Upper lobe of right lung (tissue), 1 donor: Measurements from ENCODE around the gene GPX7. TPM values are rescaled to one million over a fixed set of nuclear protein-coding genes. Genes with fewer than 3 reads are reported as not detected.

Experiments used
- ATAC-seq: fragments of 200-7000 bp; cut with Tn5 transposase; one replicate; pipeline ENCODE4 v1.9.1; 2020; ENCODE audit warnings: mild to moderate bottlenecking, moderate library complexity
- DNase-seq: peaks from one replicate; pipeline ENCODE4 v3.0.0-alpha.2; 2020
- H3K27ac ChIP-seq: fragments of 200-600 bp; one replicate; pipeline ENCODE4 v1.8.0; 2022
- H3K27me3 ChIP-seq: fragments of 200-600 bp; one replicate; pipeline ENCODE4 v1.8.0; 2022; ENCODE audit warnings: mild to moderate bottlenecking
- H3K36me3 ChIP-seq: fragments of 200-600 bp; one replicate; pipeline ENCODE4 v1.8.0; 2022
- H3K4me1 ChIP-seq: fragments of 200-600 bp; one replicate; pipeline ENCODE4 v1.8.0; 2022
- H3K4me3 ChIP-seq: fragments of 200-600 bp; one replicate; pipeline ENCODE4 v1.8.0; 2022; ENCODE audit warnings: mild to moderate bottlenecking
- H3K9me3 ChIP-seq: fragments of 200-600 bp; one replicate; pipeline ENCODE4 v1.8.0; 2022
- CTCF ChIP-seq: fragments of 200-600 bp; IDR thresholded peaks from one replicate; pipeline ENCODE4 v1.8.0; 2022; ENCODE audit warnings: antibody characterized with exemption
- intact Hi-C: fragments of 100-400 bp; cut with DNase I; formaldehyde crosslinking; loops from one replicate; pipeline ENCODE4 v1.11.0; 2022
- total RNA-seq: library from RNA; stranded (reverse); fragmentation: NEBNext Ultra II Directional; extraction: Animal tissue kit (Norgen Biotek cat#: 25700); gene quantifications from one replicate; pipeline ENCODE4 v1.2.1, GENCODE V29; 2021
- donor health status: DM: no; HTN: yes; CAD: no; lungs with severe emphysema.

The GPX7 gene
- total RNA-seq, 1 donor from 2014 or later: 6.2 TPM

GRCh38 chr1:52590266-52590665 is 11.9 kb upstream of the GPX7 start:
- ATAC-seq (no peak), DNase-seq (no peak)
- no peaks in the 10 kb centered on the region for H3K4me1 ChIP-seq
- no peaks in the 10 kb centered on the region for H3K9me3 ChIP-seq
- no peak overlapping the region for H3K27ac ChIP-seq
- no peak for TF ChIP-seq CTCF
- intact Hi-C loops: no loop called here
- no peak overlapping the region for H3K4me3 ChIP-seq
- no peaks in the 10 kb centered on the region for H3K36me3 ChIP-seq
- no peaks in the 10 kb centered on the region for H3K27me3 ChIP-seq

GRCh38 chr1:52592637-52593323 is 9.4 kb upstream of the GPX7 start:
- no peaks in the 10 kb centered on the region for H3K36me3 ChIP-seq
- H3K4me3 ChIP-seq: no peak overlapping the region
- no peaks in the 10 kb centered on the region for H3K27me3 ChIP-seq
- no peak overlapping the region for H3K27ac ChIP-seq
- no peak for TF ChIP-seq CTCF
- ATAC-seq (no peak), DNase-seq (no peak)
- intact Hi-C loops: no loop called here
- no peaks in the 10 kb centered on the region for H3K4me1 ChIP-seq
- no peaks in the 10 kb centered on the region for H3K9me3 ChIP-seq

- no peaks in the 10 kb centered on the region for H3K4me1 ChIP-seq
- H3K9me3 ChIP-seq: no peaks in the 10 kb centered on the region
- H3K4me3 ChIP-seq: no peak overlapping the region
- no peak overlapping the region for H3K27ac ChIP-seq
- no peak for DNase-seq
- no peaks in the 10 kb centered on the region for H3K27me3 ChIP-seq
- intact Hi-C loops: no loop called here
- no peak for ATAC-seq
- TF ChIP-seq CTCF: no peak
- no peaks in the 10 kb centered on the region for H3K36me3 ChIP-seq
These were observed 8.7 kb upstream of the GPX7 start for GRCh38 chr1:52593495-52593894.

GRCh38 chr1:52595061-52595460 is 7.1 kb upstream of the GPX7 start:
- Histone ChIP-seq H3K27me3 (no peaks in the 10 kb centered on the region), H3K9me3 (no peaks in the 10 kb centered on the region), H3K36me3 (no peaks in the 10 kb centered on the region), H3K27ac (no peak overlapping the region), H3K4me3 (no peak overlapping the region), H3K4me1 (no peaks in the 10 kb centered on the region)
- no peak for ATAC-seq
- TF ChIP-seq CTCF: no peak
- DNase-seq: no peak
- intact Hi-C loops: no loop called here

- DNase-seq: no peak
- Histone ChIP-seq H3K27me3 (no peaks in the 10 kb centered on the region), H3K4me3 (no peak overlapping the region), H3K27ac (no peak overlapping the region), H3K4me1 (peaks cover 9% of the 10 kb centered on the region), H3K9me3 (no peaks in the 10 kb centered on the region), H3K36me3 (no peaks in the 10 kb centered on the region)
- intact Hi-C loops: no loop called here
- no peak for TF ChIP-seq CTCF
- no peak for ATAC-seq
These were observed 4.3 kb upstream of the GPX7 start for GRCh38 chr1:52597912-52598311.

GRCh38 chr1:52598729-52599128 is 3.4 kb upstream of the GPX7 start:
- H3K4me1 ChIP-seq: peaks cover 17% of the 10 kb centered on the region
- no peaks in the 10 kb centered on the region for H3K9me3 ChIP-seq
- TF ChIP-seq CTCF: no peak
- H3K36me3 ChIP-seq: no peaks in the 10 kb centered on the region
- intact Hi-C loops: no loop called here
- no peak overlapping the region for H3K27ac ChIP-seq
- DNase-seq: no peak
- no peak overlapping the region for H3K4me3 ChIP-seq
- no peaks in the 10 kb centered on the region for H3K27me3 ChIP-seq
- no peak for ATAC-seq
